ENCODE measurements around the gene OR6S1.
"Not testable (repeated sequence)": the region's sequence is repeated elsewhere in the genome, so short reads cannot be mapped to it uniquely, and the experiment has no call there.

OR6S1 gene

GRCh38 chr14:20681348-20682126 lies 40.0 kb upstream of the OR6S1 start:
- Histone ChIP-seq H2AFZ (ENCODE audit: low read depth, low read length) (peak overlapping the region; percentile 80), H3K36me3 (ENCODE audit: insufficient read depth, low read length) (no peaks in the 10 kb centered on the region), H3K4me3 (ENCODE audit: low read length) (peak overlapping the region; percentile 76), H3K9me3 (ENCODE audit: low read length) (no peaks in the 10 kb centered on the region), H3K4me1 (ENCODE audit: insufficient read depth, low read length) (peaks cover 19% of the 10 kb centered on the region), H3K27me3 (ENCODE audit: insufficient read depth, low read length) (no peaks in the 10 kb centered on the region)

GRCh38 chr14:20680843-20681347 lies 39.4 kb upstream of the OR6S1 start:
- Histone ChIP-seq H2AFZ (ENCODE audit: low read depth, low read length) (peak overlapping the region; percentile 73), H3K36me3 (ENCODE audit: insufficient read depth, low read length) (no peaks in the 10 kb centered on the region), H3K27me3 (ENCODE audit: insufficient read depth, low read length) (peaks cover 6% of the 10 kb centered on the region), H3K4me3 (ENCODE audit: low read length) (peak overlapping the region; percentile 76), H3K9me3 (ENCODE audit: low read length) (no peaks in the 10 kb centered on the region), H3K4me1 (ENCODE audit: insufficient read depth, low read length) (peaks cover 19% of the 10 kb centered on the region)

DNA sequence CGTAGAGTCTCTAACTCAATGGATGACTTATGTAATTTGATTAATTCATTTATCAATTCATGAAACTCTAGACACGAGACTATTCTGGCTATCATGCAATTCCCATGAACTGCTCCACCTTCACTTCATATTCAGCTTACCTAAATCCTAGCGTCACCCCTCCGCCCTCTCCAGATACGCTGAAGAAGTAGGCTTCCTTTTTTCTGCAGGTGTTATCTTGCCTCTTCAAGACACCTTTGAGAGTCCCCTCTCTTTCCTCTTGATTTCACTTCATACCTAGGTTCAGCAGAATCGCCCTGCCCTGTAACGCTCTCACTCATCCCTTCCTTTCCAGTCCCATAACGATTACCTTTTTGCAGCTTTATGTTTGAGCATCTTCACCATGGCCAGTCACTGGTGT lies 38.9 kb upstream of the OR6S1 start:
- peaks cover 18% of the 10 kb centered on the region for H3K4me1 ChIP-seq (ENCODE audit: insufficient read depth, low read length)
- H2AFZ ChIP-seq (ENCODE audit: low read depth, low read length) = no peak overlapping the region
- no peaks in the 10 kb centered on the region for H3K9me3 ChIP-seq (ENCODE audit: low read length)
- H3K36me3 ChIP-seq (ENCODE audit: insufficient read depth, low read length) = no peaks in the 10 kb centered on the region
- peak overlapping the region; percentile 76 for H3K4me3 ChIP-seq (ENCODE audit: low read length)
- peaks cover 6% of the 10 kb centered on the region for H3K27me3 ChIP-seq (ENCODE audit: insufficient read depth, low read length)

DNA sequence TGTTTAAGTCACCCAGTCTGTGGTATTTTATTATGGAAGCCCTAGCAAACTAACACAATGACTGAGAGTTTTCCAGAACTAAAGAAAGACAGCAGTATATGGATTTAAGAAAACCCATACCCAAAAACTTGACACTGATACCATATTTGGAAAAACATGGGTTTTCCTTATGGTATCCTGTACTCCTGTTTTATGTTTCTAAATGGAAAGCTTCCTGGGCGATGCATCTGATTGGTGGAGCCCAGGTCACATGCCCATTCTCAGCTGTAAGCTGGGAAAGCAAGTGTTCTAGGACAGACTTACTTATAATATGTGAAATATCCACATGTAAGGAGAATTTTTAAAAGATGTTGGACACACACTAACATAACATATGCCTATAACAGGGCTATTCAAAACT lies 38.4 kb upstream of the OR6S1 start:
- no peak overlapping the region for H2AFZ ChIP-seq (ENCODE audit: low read depth, low read length)
- peaks cover 6% of the 10 kb centered on the region for H3K27me3 ChIP-seq (ENCODE audit: insufficient read depth, low read length)
- peaks cover 15% of the 10 kb centered on the region for H3K4me1 ChIP-seq (ENCODE audit: insufficient read depth, low read length)
- no peaks in the 10 kb centered on the region for H3K9me3 ChIP-seq (ENCODE audit: low read length)
- no peaks in the 10 kb centered on the region for H3K36me3 ChIP-seq (ENCODE audit: insufficient read depth, low read length)
- H3K4me3 ChIP-seq (ENCODE audit: low read length) = no peak overlapping the region

GRCh38 chr14:20676072-20676471 lies 34.6 kb upstream of the OR6S1 start:
- H2AFZ ChIP-seq (ENCODE audit: low read depth, low read length) = no peak overlapping the region
- H3K4me1 ChIP-seq (ENCODE audit: insufficient read depth, low read length) = peaks cover 8% of the 10 kb centered on the region
- no peaks in the 10 kb centered on the region for H3K9me3 ChIP-seq (ENCODE audit: low read length)
- peaks cover 9% of the 10 kb centered on the region for H3K27me3 ChIP-seq (ENCODE audit: insufficient read depth, low read length)
- H3K4me3 ChIP-seq (ENCODE audit: low read length) = no peak overlapping the region
- no peaks in the 10 kb centered on the region for H3K36me3 ChIP-seq (ENCODE audit: insufficient read depth, low read length)

DNA sequence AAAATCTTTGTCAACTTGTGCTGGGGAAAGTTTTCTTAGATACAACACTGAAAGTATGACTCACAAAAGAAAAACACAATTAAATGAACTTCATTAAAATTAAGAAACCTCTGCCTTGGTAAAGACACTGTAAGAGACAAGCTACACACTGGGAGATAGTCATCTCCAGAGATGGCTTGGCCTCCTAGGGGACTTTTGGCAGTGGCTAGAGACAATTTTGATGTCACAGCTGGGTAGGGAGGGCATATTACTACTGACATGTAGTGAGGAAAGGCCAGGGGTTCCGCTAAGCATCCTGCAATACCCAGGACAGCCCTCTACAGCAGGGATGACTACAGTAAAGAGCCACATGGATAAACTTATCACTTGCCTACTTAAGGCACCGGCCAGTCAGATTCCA lies 34.2 kb upstream of the OR6S1 start:
- H3K4me3 ChIP-seq (ENCODE audit: low read length) = no peak overlapping the region

GRCh38 chr14:20671597-20672283 lies 30.2 kb upstream of the OR6S1 start:
- H3K4me1 ChIP-seq (ENCODE audit: insufficient read depth, low read length) = no peaks in the 10 kb centered on the region
- H3K27me3 ChIP-seq (ENCODE audit: insufficient read depth, low read length) = peaks cover 17% of the 10 kb centered on the region
- no peak overlapping the region for H3K4me3 ChIP-seq (ENCODE audit: low read length)
- no peak overlapping the region for H2AFZ ChIP-seq (ENCODE audit: low read depth, low read length)
- H3K9me3 ChIP-seq (ENCODE audit: low read length) = no peaks in the 10 kb centered on the region
- H3K36me3 ChIP-seq (ENCODE audit: insufficient read depth, low read length) = no peaks in the 10 kb centered on the region

More for the DNA sequence above, 34.2 kb upstream of the OR6S1 start:
- Histone ChIP-seq H3K36me3 (ENCODE audit: insufficient read depth, low read length) (no peaks in the 10 kb centered on the region), H2AFZ (ENCODE audit: low read depth, low read length) (no peak overlapping the region), H3K27me3 (ENCODE audit: insufficient read depth, low read length) (peaks cover 9% of the 10 kb centered on the region), H3K9me3 (ENCODE audit: low read length) (no peaks in the 10 kb centered on the region), H3K4me1 (ENCODE audit: insufficient read depth, low read length) (peaks cover 4% of the 10 kb centered on the region)

DNA sequence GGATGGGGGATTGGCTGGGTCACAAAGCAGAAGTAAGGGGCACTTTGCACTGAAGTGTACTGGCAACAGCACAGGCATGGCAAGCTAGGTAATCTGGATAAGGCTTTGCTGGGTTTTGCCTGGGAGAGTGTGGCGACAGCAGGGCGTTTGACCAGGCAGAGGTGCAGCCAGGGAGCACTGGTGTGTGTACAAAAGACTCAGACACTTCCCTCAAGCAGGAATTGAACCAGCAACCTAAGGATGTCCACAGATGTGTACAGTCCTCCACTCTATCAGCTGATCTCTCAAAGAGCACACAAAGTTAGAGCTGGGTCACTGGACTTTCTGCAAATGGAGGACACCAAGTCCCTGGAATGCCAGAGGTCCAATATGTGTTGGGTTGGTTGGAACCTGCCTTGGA lies 27.5 kb upstream of the OR6S1 start:
- no peak overlapping the region for H3K4me3 ChIP-seq (ENCODE audit: low read length)
- no peak overlapping the region for H2AFZ ChIP-seq (ENCODE audit: low read depth, low read length)
- peaks cover 19% of the 10 kb centered on the region for H3K27me3 ChIP-seq (ENCODE audit: insufficient read depth, low read length)
- H3K9me3 ChIP-seq (ENCODE audit: low read length) = no peaks in the 10 kb centered on the region
- no peaks in the 10 kb centered on the region for H3K36me3 ChIP-seq (ENCODE audit: insufficient read depth, low read length)
- no peaks in the 10 kb centered on the region for H3K4me1 ChIP-seq (ENCODE audit: insufficient read depth, low read length)

GRCh38 chr14:20667957-20668356 lies 26.5 kb upstream of the OR6S1 start:
- Histone ChIP-seq H3K27me3 (ENCODE audit: insufficient read depth, low read length) (peaks cover 27% of the 10 kb centered on the region), H3K4me1 (ENCODE audit: insufficient read depth, low read length) (no peaks in the 10 kb centered on the region), H3K9me3 (ENCODE audit: low read length) (no peaks in the 10 kb centered on the region)

DNA sequence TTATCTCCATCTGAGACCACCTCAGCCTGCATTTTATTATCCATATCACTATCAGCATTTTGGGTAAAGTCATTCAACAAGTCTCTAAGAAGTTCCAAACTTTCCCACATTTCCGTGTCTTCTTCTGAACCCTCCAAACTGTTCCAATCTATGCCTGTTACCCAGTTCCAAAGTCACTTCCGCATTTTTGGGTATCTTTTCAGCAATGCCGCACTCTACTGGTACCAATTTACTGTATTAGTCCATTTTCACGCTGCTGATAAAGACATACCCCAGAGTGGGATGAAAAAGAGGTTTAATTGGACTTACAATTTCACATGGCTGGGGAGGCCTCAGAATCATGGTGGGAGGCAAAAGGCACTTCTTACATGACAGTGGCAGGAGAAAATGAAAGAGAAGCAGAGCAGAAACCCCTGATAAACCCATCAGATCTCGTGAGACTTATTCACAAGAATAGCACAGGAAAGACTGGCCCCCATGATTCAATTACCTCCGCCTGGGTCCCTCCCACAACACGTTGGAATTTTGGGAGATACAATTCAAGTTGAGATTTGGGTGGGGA lies 25.0 kb upstream of the OR6S1 start:
- H3K27me3 ChIP-seq (ENCODE audit: insufficient read depth, low read length) = peaks cover 42% of the 10 kb centered on the region
- not testable (repeated sequence) for H3K4me3 ChIP-seq (ENCODE audit: low read length); H2AFZ ChIP-seq (ENCODE audit: low read depth, low read length); H3K36me3 ChIP-seq (ENCODE audit: insufficient read depth, low read length); H3K4me1 ChIP-seq (ENCODE audit: insufficient read depth, low read length); H3K9me3 ChIP-seq (ENCODE audit: low read length)

More at GRCh38 chr14:20667957-20668356, 26.5 kb upstream of the OR6S1 start:
- no peak overlapping the region for H3K4me3 ChIP-seq (ENCODE audit: low read length)
- H3K36me3 ChIP-seq (ENCODE audit: insufficient read depth, low read length) = no peaks in the 10 kb centered on the region
- H2AFZ ChIP-seq (ENCODE audit: low read depth, low read length) = no peak overlapping the region

DNA sequence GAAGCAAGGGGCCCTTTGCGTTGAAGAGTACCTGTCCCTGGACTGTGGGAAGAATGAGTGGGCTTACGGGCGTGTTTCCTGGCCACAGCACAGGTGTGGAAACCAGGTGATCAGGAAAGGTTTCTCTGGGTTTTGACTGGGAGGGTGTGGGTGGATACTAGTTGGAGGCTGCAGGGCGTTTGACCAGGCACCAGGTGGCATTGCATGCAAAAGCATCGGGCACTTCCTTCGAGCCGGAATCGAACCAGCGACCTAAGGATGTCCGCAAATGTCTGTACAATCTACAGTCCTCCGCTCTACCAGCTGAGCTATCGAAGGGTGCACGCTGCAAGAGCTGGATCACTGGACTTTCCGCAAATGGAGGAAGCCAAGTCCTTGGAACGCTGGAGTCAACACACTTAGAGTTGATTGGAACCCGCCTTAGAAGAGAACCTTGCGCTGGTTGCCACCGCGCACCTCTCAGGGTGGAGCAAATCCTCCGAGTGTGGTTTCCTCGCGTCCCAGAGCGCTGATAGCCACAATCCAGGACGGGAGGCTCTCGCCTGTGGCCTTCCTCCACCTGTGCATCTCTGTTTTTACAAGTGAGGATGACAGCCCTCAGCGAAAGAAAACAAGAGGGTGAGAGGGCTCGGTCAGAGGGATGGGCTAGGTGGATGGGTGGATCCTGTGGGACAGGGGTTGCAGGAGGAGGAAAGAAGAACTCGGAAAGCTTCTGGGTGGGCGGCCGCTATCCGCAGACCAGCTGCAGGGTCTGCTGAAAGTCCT lies 21.7 kb upstream of the OR6S1 start:
- Histone ChIP-seq H3K9me3 (ENCODE audit: low read length) (no peaks in the 10 kb centered on the region), H3K27me3 (ENCODE audit: insufficient read depth, low read length) (peaks cover 57% of the 10 kb centered on the region), H3K36me3 (ENCODE audit: insufficient read depth, low read length) (no peaks in the 10 kb centered on the region), H2AFZ (ENCODE audit: low read depth, low read length) (no peak overlapping the region), H3K4me3 (ENCODE audit: low read length) (peak overlapping the region; percentile 5), H3K4me1 (ENCODE audit: insufficient read depth, low read length) (no peaks in the 10 kb centered on the region)

- H2AFZ ChIP-seq (ENCODE audit: low read depth, low read length) = no peak overlapping the region
- peaks cover 59% of the 10 kb centered on the region for H3K27me3 ChIP-seq (ENCODE audit: insufficient read depth, low read length)
- no peaks in the 10 kb centered on the region for H3K9me3 ChIP-seq (ENCODE audit: low read length)
- no peaks in the 10 kb centered on the region for H3K36me3 ChIP-seq (ENCODE audit: insufficient read depth, low read length)
- H3K4me1 ChIP-seq (ENCODE audit: insufficient read depth, low read length) = no peaks in the 10 kb centered on the region
- no peak overlapping the region for H3K4me3 ChIP-seq (ENCODE audit: low read length)
Observed at GRCh38 chr14:20661197-20661596, 19.7 kb upstream of the OR6S1 start.

All from neuron (in vitro differentiated cells).